Measurements from ENCODE around the gene AKAP12.

The AKAP12 gene

DNA sequence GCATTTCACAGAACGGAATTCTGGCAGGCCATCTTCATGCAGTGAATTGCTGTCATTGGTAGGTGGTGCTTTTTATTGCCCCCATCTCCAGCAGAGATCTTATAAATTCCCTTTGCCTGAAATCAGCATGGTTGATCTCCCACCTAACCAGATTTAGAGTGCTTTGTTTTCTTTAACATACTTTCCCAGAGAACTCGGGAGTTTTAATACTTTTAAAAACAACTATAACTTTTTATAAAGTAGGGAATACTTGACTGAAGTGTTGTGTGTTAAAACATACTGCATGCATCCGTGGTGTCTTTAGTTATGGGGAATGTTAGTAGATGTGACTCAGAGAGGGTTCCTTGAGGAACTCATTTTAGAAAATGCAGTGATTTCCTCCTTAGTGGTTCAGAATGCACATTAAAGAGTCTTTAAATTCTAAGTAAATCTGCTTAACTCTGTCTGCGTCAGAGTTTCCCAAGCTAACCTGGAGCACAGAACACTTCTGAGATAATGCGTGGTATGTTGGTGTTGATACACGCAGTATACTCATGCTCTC, 54.9 kb downstream of the AKAP12 start:
- Histone ChIP-seq H3K4me1 (ENCODE audit: low read depth, poor library complexity, severe bottlenecking) (peaks cover 1% of the 10 kb centered on the region), H3K79me2 (ENCODE audit: insufficient read depth, low read depth) (no peaks in the 10 kb centered on the region), H3K4me3 (IDR thresholded peaks at IDR 0.05; ENCODE audit: insufficient read depth, low read depth, low read length) (no peak overlapping the region), H3K36me3 (ENCODE audit: insufficient read depth) (no peaks in the 10 kb centered on the region), H3K9ac (no peak overlapping the region), H2AFZ (ENCODE audit: low read depth) (no peak overlapping the region), H4K20me1 (ENCODE audit: insufficient read depth) (no peaks in the 10 kb centered on the region), H3K27ac (no peak overlapping the region), H3K4me2 (no peak overlapping the region), H3K27me3 (ENCODE audit: insufficient read depth, low read depth) (peaks cover 31% of the 10 kb centered on the region)
- TF ChIP-seq, protein P1, sequence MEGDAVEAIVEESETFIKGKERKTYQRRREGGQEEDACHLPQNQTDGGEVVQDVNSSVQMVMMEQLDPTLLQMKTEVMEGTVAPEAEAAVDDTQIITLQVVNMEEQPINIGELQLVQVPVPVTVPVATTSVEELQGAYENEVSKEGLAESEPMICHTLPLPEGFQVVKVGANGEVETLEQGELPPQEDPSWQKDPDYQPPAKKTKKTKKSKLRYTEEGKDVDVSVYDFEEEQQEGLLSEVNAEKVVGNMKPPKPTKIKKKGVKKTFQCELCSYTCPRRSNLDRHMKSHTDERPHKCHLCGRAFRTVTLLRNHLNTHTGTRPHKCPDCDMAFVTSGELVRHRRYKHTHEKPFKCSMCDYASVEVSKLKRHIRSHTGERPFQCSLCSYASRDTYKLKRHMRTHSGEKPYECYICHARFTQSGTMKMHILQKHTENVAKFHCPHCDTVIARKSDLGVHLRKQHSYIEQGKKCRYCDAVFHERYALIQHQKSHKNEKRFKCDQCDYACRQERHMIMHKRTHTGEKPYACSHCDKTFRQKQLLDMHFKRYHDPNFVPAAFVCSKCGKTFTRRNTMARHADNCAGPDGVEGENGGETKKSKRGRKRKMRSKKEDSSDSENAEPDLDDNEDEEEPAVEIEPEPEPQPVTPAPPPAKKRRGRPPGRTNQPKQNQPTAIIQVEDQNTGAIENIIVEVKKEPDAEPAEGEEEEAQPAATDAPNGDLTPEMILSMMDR (conservative IDR thresholded peaks at IDR 0.05; ENCODE audit: low read depth, low read length) = no peak

- Histone ChIP-seq H3K4me2 (no peak overlapping the region), H3K27ac (no peak overlapping the region), H4K20me1 (ENCODE audit: insufficient read depth) (no peaks in the 10 kb centered on the region), H3K27me3 (ENCODE audit: insufficient read depth, low read depth) (peaks cover 3% of the 10 kb centered on the region; the same call in 1 of the 2 replicates), H3K4me1 (ENCODE audit: low read depth, poor library complexity, severe bottlenecking) (no peaks in the 10 kb centered on the region), H3K9ac (no peak overlapping the region), H3K79me2 (ENCODE audit: insufficient read depth, low read depth) (no peaks in the 10 kb centered on the region), H2AFZ (ENCODE audit: low read depth) (no peak overlapping the region), H3K36me3 (ENCODE audit: insufficient read depth) (no peaks in the 10 kb centered on the region), H3K4me3 (IDR thresholded peaks at IDR 0.05; ENCODE audit: insufficient read depth, low read depth, low read length) (no peak overlapping the region)
- TF ChIP-seq, protein P1 (conservative IDR thresholded peaks at IDR 0.05; ENCODE audit: low read depth, low read length) = no peak
These were observed 58.1 kb downstream of the AKAP12 start for GRCh38 chr6:151297886-151298285.

- H3K79me2 ChIP-seq (ENCODE audit: insufficient read depth, low read depth) = no peaks in the 10 kb centered on the region
- no peak overlapping the region for H2AFZ ChIP-seq (ENCODE audit: low read depth)
- no peaks in the 10 kb centered on the region for H4K20me1 ChIP-seq (ENCODE audit: insufficient read depth)
- TF ChIP-seq, protein P1 (conservative IDR thresholded peaks at IDR 0.05; ENCODE audit: low read depth, low read length) = no peak
- no peaks in the 10 kb centered on the region for H3K36me3 ChIP-seq (ENCODE audit: insufficient read depth)
- H3K27ac ChIP-seq = no peak overlapping the region
- no peak overlapping the region for H3K4me3 ChIP-seq (IDR thresholded peaks at IDR 0.05; ENCODE audit: insufficient read depth, low read depth, low read length)
- H3K4me1 ChIP-seq (ENCODE audit: low read depth, poor library complexity, severe bottlenecking) = no peaks in the 10 kb centered on the region
- no peaks in the 10 kb centered on the region for H3K27me3 ChIP-seq (ENCODE audit: insufficient read depth, low read depth)
- H3K9ac ChIP-seq = no peak overlapping the region
- no peak overlapping the region for H3K4me2 ChIP-seq
These were observed 59.2 kb downstream of the AKAP12 start for GRCh38 chr6:151299011-151299410.

DNA sequence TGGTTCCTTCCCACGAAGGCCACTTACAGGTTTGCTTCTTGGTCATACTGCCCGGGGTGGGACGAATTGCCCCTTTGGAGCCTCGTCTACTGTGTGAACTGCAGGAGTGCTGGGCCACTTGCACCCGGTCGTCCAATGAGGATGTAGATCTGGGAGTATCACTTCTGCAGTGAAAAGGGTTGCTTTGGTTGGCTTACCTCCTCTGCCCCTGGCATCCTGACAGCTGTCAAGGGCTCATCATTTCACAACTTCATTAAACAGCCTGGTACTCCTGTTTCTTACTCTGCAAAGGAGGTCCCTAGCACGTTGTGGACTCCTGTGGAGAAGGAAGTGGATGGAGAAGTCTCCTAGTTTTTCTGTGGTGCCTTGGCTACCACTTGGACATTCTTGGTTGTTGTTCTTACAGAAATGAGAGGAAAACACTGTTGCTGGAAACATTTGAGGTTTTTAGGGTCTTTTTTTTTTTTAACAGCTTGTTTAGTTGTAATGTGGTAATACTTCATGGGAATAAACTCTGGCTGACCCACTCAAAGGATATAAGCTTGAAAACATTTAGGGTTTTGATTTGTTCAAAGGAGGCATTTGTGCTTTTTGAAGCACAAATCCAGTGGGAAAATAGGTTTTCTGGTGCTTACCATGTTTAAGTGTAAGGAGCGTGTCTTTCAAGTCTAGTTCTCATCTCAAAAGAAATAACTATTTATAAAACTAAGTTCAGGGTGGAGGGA, 60.7 kb downstream of the AKAP12 start:
- H3K27me3 ChIP-seq (ENCODE audit: insufficient read depth, low read depth) = no peaks in the 10 kb centered on the region
- H3K4me2 ChIP-seq = no peak overlapping the region
- no peak overlapping the region for H3K27ac ChIP-seq
- no peak overlapping the region for H3K4me3 ChIP-seq (IDR thresholded peaks at IDR 0.05; ENCODE audit: insufficient read depth, low read depth, low read length)
- H3K36me3 ChIP-seq (ENCODE audit: insufficient read depth) = no peaks in the 10 kb centered on the region
- no peak overlapping the region for H3K9ac ChIP-seq
- no peaks in the 10 kb centered on the region for H3K4me1 ChIP-seq (ENCODE audit: low read depth, poor library complexity, severe bottlenecking)
- no peaks in the 10 kb centered on the region for H3K79me2 ChIP-seq (ENCODE audit: insufficient read depth, low read depth)
- TF ChIP-seq, protein P1 (conservative IDR thresholded peaks at IDR 0.05; ENCODE audit: low read depth, low read length) = no peak
- no peak overlapping the region for H2AFZ ChIP-seq (ENCODE audit: low read depth)
- no peaks in the 10 kb centered on the region for H4K20me1 ChIP-seq (ENCODE audit: insufficient read depth)
